Measurements from ENCODE around the gene LCORL.
"Not testable (repeated sequence)": the region's sequence is repeated elsewhere in the genome, so short reads cannot be mapped to it uniquely, and the experiment has no call there.

Gene LCORL

DNA sequence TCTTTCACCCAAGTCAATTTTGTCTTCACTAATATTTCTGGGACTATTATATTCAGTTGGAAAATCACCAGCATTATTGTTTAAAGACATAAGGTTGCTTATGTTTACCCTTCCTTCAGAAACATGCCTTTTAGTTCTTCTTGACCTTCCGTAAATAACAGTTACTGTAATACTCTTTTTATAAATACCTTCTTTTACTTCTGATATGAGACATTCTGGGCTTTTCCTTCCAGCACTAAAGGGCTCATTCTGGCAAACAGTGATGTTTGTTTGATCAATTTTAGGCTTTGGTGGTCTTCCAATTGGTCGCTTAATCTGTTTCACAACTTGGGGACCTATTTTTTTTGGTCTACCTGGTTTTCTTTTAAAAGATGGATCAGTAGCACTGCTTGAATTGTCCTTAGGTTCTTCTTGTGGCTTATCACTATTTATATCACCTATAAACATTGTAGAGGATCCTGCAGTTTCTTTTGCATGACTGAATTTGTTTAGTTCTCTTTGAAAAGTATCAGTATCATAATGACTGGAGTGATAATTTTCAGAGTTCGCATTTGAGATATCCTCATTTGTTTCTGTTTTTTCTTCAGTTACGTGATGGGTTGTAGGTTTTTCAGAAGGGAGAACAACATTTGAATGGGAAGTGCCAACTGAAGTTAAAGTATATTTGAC lies 146.0 kb downstream of the LCORL start:
- ChIA-PET POLR2A (no interaction called here), CTCF (interaction anchor here (1.0 kb wide), 1 partner anchor 9 kb away, joined by 3 read pairs; no protein-coding TSS in a partner anchor)
- DNase-seq (ENCODE audit: low read depth, low spot score): no peak
- TF ChIP-seq, protein P1, sequence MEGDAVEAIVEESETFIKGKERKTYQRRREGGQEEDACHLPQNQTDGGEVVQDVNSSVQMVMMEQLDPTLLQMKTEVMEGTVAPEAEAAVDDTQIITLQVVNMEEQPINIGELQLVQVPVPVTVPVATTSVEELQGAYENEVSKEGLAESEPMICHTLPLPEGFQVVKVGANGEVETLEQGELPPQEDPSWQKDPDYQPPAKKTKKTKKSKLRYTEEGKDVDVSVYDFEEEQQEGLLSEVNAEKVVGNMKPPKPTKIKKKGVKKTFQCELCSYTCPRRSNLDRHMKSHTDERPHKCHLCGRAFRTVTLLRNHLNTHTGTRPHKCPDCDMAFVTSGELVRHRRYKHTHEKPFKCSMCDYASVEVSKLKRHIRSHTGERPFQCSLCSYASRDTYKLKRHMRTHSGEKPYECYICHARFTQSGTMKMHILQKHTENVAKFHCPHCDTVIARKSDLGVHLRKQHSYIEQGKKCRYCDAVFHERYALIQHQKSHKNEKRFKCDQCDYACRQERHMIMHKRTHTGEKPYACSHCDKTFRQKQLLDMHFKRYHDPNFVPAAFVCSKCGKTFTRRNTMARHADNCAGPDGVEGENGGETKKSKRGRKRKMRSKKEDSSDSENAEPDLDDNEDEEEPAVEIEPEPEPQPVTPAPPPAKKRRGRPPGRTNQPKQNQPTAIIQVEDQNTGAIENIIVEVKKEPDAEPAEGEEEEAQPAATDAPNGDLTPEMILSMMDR (IDR thresholded peaks at IDR 0.05; ENCODE audit: insufficient read depth, low read length, missing control alignments): no peak
- no peak overlapping the region for H3K4me3 ChIP-seq (ENCODE audit: low read depth, low read length)

DNA sequence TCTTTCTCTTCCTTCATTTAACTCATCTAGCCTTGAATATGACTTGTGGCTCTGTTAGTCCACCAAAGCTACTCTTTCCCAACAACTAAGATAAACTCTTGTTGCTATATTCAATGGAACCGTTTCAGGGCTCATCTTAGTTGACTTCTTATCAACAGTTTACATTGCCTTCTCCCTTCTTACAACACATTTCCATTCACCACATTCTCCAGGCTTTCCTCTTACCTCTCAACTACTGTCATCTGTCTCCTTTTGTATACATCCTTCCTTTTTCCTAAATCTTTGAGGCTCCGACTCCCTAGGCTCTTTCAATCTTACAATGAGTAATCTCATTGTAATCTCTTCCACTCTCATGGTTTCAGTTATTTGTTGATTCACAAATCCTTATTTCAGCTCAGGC lies 152.2 kb downstream of the LCORL start:
- TF ChIP-seq, protein P1 (IDR thresholded peaks at IDR 0.05; ENCODE audit: insufficient read depth, low read length, missing control alignments): no peak
- CTCF ChIA-PET: no interaction called here
- POLR2A ChIA-PET: interaction anchor here (0.6 kb wide), 1 partner anchor 35 kb away, joined by 3 read pairs; no protein-coding TSS in a partner anchor
- H3K4me3 ChIP-seq (ENCODE audit: low read depth, low read length): no peak overlapping the region
- no peak for DNase-seq (ENCODE audit: low read depth, low spot score)

DNA sequence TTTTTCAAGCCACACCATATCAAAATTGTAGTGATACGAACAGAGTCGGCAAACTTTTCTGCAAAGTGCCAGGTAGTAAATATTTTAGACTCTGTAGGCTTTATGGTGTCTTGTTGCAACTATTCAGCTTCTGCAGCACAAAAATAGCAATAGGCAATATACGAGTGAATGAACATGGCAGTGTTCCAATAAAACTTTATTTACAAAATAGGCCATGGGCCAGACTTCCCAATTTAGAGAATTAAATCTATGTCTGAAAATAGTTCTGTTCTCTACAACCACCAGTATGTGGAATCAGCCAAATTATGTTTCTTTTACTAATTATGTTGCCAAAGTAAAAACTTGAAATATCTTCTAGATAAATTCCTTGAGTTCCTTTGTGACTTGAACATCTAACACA lies 154.3 kb downstream of the LCORL start:
- POLR2A ChIA-PET: no interaction called here

DNA sequence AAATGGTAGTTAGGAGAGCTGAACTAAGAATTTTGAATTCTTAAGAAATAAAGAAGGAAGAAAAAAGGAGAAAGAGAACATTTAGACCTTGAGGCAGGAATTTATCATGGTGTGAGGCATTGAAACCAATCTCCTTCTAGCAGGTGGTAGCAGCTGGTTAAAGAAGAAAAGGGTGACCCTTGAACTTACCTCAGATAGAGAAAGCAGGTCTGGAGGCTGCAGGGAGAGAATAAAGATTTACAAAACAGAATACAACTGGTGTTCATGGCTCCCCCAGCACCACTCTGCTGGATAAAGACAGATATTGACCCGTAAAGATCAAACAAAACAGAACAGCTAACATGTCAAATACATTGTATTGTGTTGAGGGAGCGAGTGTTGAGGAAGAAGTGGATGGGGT lies 154.7 kb downstream of the LCORL start:
- TF ChIP-seq, protein P1 (IDR thresholded peaks at IDR 0.05; ENCODE audit: insufficient read depth, low read length, missing control alignments): no peak
- POLR2A ChIA-PET: no interaction called here
- DNase-seq (ENCODE audit: low read depth, low spot score): no peak
- H3K4me3 ChIP-seq (ENCODE audit: low read depth, low read length): no peak overlapping the region
- CTCF ChIA-PET: no interaction called here

More for the DNA sequence above, 154.3 kb downstream of the LCORL start:
- CTCF ChIA-PET: no interaction called here
- no peak for DNase-seq (ENCODE audit: low read depth, low spot score)
- TF ChIP-seq, protein P1 (IDR thresholded peaks at IDR 0.05; ENCODE audit: insufficient read depth, low read length, missing control alignments): no peak
- no peak overlapping the region for H3K4me3 ChIP-seq (ENCODE audit: low read depth, low read length)

DNA sequence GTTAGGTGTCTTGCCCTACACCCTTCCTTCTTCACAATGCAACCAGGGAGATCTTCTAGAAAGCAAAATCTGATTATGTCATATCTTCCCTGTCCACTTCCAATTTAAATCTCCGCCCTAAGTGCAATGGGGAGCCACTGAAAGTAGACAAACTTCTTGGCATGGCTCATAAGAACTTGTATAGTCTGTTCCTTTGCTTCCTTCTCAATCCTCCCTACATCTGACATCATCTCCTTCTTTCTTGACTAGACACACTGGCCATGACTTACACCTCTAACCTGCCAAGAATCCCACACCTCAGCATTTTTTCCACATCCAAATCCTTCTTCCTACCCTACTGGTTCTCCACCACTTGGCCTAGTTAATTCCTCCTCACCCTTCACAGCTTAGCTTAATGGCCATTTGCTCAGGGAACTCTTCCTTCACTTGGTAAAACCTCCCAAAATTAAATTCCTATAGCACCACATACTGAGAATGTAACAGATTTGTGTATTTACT lies 155.6 kb downstream of the LCORL start:
- CTCF ChIA-PET: no interaction called here
- H3K4me3 ChIP-seq (ENCODE audit: low read depth, low read length): no peak overlapping the region
- POLR2A ChIA-PET: no interaction called here
- TF ChIP-seq, protein P1 (IDR thresholded peaks at IDR 0.05; ENCODE audit: insufficient read depth, low read length, missing control alignments): no peak
- no peak for DNase-seq (ENCODE audit: low read depth, low spot score)

DNA sequence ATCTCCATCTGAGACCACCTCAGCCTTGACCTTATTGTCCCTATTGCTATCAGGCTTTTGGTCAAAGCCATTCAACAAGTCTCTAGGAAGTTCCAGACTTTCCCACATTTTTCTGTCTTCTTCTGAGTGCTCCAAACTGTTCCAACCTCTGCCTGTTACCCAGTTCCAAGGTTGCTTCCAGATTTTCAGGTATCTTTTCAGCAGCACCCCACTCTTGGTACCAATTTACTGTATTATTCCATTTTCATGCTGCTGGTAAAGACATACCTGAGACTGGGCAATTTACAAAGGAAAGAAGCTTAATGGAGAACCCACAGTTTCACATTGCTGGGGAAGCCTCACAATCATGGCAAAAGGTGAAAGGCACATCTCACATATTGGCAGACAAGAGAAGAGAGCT lies 159.6 kb downstream of the LCORL start:
- CTCF ChIA-PET; H3K4me3 ChIP-seq (ENCODE audit: low read depth, low read length); DNase-seq (ENCODE audit: low read depth, low spot score); POLR2A ChIA-PET: not testable (repeated sequence)

Measured in AG04449 (cell line).